GM12864 (cell line): ENCODE data around the gene GSTP1.

Experiments
- DNase-seq: peaks from one replicate; pipeline ENCODE4 v3.0.0-alpha.2; 2011; ENCODE audit warnings: low read depth
- H3K4me3 ChIP-seq: 2 replicates; pipeline ENCODE4 v1.5.1; 2011; ENCODE audit warnings: mild to moderate bottlenecking, low read depth, low read length, control low read depth
- TF ChIP-seq, protein P1 (sequence below): IDR thresholded peaks from 2 replicates; pipeline ENCODE4 v1.5.1; 2011; ENCODE audit warnings: low read depth, mild to moderate bottlenecking, moderate library complexity, low read length, control low read depth, inconsistent platforms; ENCODE audit errors: missing control alignments

Gene GSTP1

DNA sequence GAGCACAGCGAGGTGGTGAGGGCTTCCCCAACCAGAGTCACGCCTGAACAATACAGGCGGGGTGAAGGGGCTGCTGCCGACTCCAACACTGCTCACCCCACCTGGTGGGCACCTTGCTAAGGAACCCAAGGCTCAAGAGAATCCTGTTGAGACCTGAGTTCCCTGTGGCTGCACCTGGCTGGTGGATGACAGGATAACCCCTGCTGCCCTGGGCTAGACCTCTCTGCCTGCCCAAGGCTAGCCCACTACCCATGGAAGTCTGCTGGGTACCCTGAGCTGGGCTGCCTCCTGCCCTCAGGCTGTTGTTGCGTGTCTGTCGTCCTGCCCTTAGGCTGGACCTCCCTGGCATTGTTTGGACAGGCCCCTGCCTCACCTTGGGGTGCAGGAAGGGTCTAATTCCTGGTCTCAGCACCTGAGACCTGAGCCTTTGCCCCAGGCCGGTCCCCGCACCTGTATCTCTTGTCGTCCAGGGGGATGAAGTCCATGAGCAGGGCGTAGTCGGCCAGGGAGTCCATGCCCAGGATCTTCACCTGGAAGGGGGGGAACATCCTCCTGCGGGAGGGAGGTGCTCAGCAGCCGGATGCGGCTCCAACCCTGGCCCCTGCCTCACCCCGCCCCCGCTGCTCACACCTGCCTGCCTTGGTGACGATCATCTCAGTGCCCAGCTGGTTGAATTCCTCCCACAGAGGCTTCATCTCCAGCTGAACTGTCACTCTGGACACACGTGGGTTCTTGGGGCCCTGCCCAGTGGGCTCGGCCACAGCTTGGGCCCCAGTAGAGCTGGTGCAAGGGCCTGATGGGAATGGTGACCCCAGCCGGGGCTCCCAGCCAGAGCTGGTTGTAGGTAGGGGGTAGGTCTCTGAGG lies 51.0 kb downstream of the GSTP1 start:
- TF ChIP-seq, protein P1, sequence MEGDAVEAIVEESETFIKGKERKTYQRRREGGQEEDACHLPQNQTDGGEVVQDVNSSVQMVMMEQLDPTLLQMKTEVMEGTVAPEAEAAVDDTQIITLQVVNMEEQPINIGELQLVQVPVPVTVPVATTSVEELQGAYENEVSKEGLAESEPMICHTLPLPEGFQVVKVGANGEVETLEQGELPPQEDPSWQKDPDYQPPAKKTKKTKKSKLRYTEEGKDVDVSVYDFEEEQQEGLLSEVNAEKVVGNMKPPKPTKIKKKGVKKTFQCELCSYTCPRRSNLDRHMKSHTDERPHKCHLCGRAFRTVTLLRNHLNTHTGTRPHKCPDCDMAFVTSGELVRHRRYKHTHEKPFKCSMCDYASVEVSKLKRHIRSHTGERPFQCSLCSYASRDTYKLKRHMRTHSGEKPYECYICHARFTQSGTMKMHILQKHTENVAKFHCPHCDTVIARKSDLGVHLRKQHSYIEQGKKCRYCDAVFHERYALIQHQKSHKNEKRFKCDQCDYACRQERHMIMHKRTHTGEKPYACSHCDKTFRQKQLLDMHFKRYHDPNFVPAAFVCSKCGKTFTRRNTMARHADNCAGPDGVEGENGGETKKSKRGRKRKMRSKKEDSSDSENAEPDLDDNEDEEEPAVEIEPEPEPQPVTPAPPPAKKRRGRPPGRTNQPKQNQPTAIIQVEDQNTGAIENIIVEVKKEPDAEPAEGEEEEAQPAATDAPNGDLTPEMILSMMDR = no peak
- DNase-seq = no peak

DNA sequence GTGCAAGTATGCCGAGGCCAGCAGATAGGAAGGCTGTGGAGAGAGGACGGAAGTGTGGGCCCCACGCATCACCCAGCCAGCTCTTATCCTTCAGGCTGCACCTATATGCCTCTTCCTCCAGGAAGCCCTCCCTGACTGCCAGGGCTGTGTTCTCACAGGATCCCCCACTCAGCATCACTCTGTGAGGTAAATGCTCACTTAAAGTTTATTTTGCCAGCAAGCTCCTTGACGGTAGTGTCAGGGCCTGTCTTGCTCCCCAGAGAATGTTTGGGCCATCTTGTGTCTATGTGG lies 51.6 kb downstream of the GSTP1 start:
- TF ChIP-seq, protein P1 = no peak
- no peak overlapping the region for H3K4me3 ChIP-seq
- DNase-seq = no peak

More for the DNA sequence above, 51.0 kb downstream of the GSTP1 start:
- no peak overlapping the region for H3K4me3 ChIP-seq
